Panc1 (cell line): ENCODE measurements around the gene PDPN. TPM values are rescaled to one million over a fixed set of nuclear protein-coding genes. Genes with fewer than 3 reads are reported as not detected.

Source experiments
- ATAC-seq: fragments of 200-7000 bp; cut with Tn5 transposase; 2 replicates; pipeline ENCODE4 v1.9.1; 2020; ENCODE audit warnings: mild to moderate bottlenecking, moderate library complexity
- BruUV-seq: library from RNA; stranded (reverse); fragments of 400-500 nt; replicated peaks from 2 replicates; lab custom pipeline; 2021; lab: Mats Ljungman, UMichigan
- CTCF ChIA-PET: fragments of 300-600 bp; sonication (Branson Sonifier 250); formaldehyde crosslinking; loops from one replicate; lab custom pipeline; 2022; ENCODE audit warnings: antibody characterized with exemption; lab: Charles Lee
- POLR2A ChIA-PET: fragments of 300-600 bp; sonication (Branson Sonifier 250); formaldehyde crosslinking; loops from one replicate; lab custom pipeline; 2022; ENCODE audit warnings: antibody characterized with exemption; lab: Charles Lee
- DNase-seq: peaks from one replicate; pipeline ENCODE4 v3.0.0-alpha.2; 2010; ENCODE audit warnings: low read depth, low spot score
- H3K27ac ChIP-seq: 2 replicates; pipeline ENCODE4 v1.5.1; 2011; ENCODE audit warnings: mild to moderate bottlenecking, low read length, inconsistent platforms
- H3K27me3 ChIP-seq: fragments of 200-500 bp; sonication (Bioruptor generic); 2 replicates; pipeline ENCODE4 v1.6.0; 2014; ENCODE audit warnings: low read length, inconsistent platforms; ENCODE audit not compliant: control insufficient read depth, insufficient read depth
- H3K36me3 ChIP-seq: fragments of 200-500 bp; sonication (Bioruptor generic); 2 replicates; pipeline ENCODE4 v1.5.1; 2014; ENCODE audit warnings: inconsistent platforms, mild to moderate bottlenecking, low read length, moderate library complexity; ENCODE audit not compliant: control insufficient read depth, insufficient read depth
- H3K4me1 ChIP-seq: 2 replicates; pipeline ENCODE4 v1.5.1; 2011; ENCODE audit warnings: inconsistent platforms, mild to moderate bottlenecking, low read length, moderate library complexity; ENCODE audit not compliant: control insufficient read depth, insufficient read depth
- H3K4me3 ChIP-seq, 2 experiments: 2 replicates each; pipeline ENCODE4 v1.5.1; 2011 to 2012; ENCODE audit warnings: low read depth in 2 of 2, low read length in 2 of 2, mild to moderate bottlenecking in 2 of 2, inconsistent platforms in 1 of 2, moderate library complexity in 1 of 2
- H3K9me3 ChIP-seq: fragments of 200-500 bp; sonication (Bioruptor generic); 2 replicates; pipeline ENCODE4 v1.5.1; 2014; ENCODE audit warnings: low read depth, mild to moderate bottlenecking, inconsistent platforms, low read length, moderate library complexity; ENCODE audit not compliant: control insufficient read depth, insufficient read depth
- CTCF ChIP-seq: fragments of 450-650 bp; IDR thresholded peaks from 2 replicates; pipeline ENCODE4 v1.5.1; 2017; ENCODE audit warnings: mild to moderate bottlenecking
- POLR2AphosphoS5 ChIP-seq: IDR thresholded peaks from 2 replicates; pipeline ENCODE4 v1.6.1; 2012; ENCODE audit warnings: mild to moderate bottlenecking, low read depth, low read length, moderate library complexity
- REST ChIP-seq, 2 experiments: IDR thresholded peaks; 2 replicates each; pipeline ENCODE4 v1.6.1; 2011 to 2012; ENCODE audit warnings: low read depth in 2 of 2, control low read depth in 1 of 2, low read length in 1 of 2, mild to moderate bottlenecking in 1 of 2, moderate library complexity in 1 of 2; ENCODE audit not compliant: insufficient read depth in 1 of 2
- SIN3A ChIP-seq: IDR thresholded peaks from 2 replicates; pipeline ENCODE4 v1.6.1; 2012; ENCODE audit warnings: low read depth, mild to moderate bottlenecking, low read length, moderate library complexity, borderline replicate concordance; ENCODE audit not compliant: insufficient read depth
- TCF7L2 ChIP-seq: IDR thresholded peaks from 2 replicates; pipeline ENCODE4 v1.6.1; 2011; ENCODE audit warnings: mild to moderate bottlenecking, low read depth, low read length, inconsistent platforms
- in situ Hi-C: cut with HindIII; loops from 2 replicates; pipeline ENCODE4 v1.10.0; 2016; ENCODE audit warnings: low sequenced_read_pairs, low pct_unique_long_range_greater_than_20kb
- intact Hi-C: fragments of 100-400 bp; cut with micrococcal nuclease; formaldehyde crosslinking; loops from one replicate; pipeline ENCODE4 v1.10.0; 2022; ENCODE audit not compliant: unreplicated experiment
- total RNA-seq: library from RNA; stranded (reverse); gene quantifications from one replicate; pipeline ENCODE4 v1.2.1, GENCODE V29; 2021; ENCODE audit not compliant: unreplicated experiment

PDPN gene
- total RNA-seq, 1 experiment from 2014 or later = 0.28 TPM

- ChIA-PET POLR2A (no interaction called here), CTCF (no interaction called here)
- TF ChIP-seq POLR2AphosphoS5 = no peak
- TF ChIP-seq CTCF = no peak
- TF ChIP-seq REST (IDR thresholded peaks at IDR 0.05; ENCODE audit: insufficient read depth in 1 of 2, low read depth in 2 of 2, low read length in 1 of 2) = no peak
- no peak for TF ChIP-seq SIN3A
- no peak for TF ChIP-seq TCF7L2
- Histone ChIP-seq H3K4me3 (no peak overlapping the region), H3K4me1 (no peaks in the 10 kb centered on the region), H3K27ac (no peak overlapping the region), H3K36me3 (no peaks in the 10 kb centered on the region), H3K27me3 (no peaks in the 10 kb centered on the region), H3K9me3 (no peaks in the 10 kb centered on the region)
- in situ Hi-C loops (no loop called here), intact Hi-C loops (no loop called here)
- no TSS peak for BruUV-seq
- DNase-seq (no peak), ATAC-seq (no peak)
These were observed 35.4 kb upstream of the PDPN start for GRCh38 chr1:13548281-13548680.

- no TSS peak for BruUV-seq
- intact Hi-C loops = no loop called here
- no peak for ATAC-seq
- Histone ChIP-seq H3K4me1 (no peaks in the 10 kb centered on the region), H3K27ac (no peak overlapping the region), H3K27me3 (no peaks in the 10 kb centered on the region), H3K4me3 (no peak overlapping the region), H3K36me3 (no peaks in the 10 kb centered on the region), H3K9me3 (no peaks in the 10 kb centered on the region)
- ChIA-PET POLR2A (no interaction called here), CTCF (no interaction called here)
- TF ChIP-seq REST (IDR thresholded peaks at IDR 0.05; ENCODE audit: insufficient read depth in 1 of 2, low read depth in 2 of 2, low read length in 1 of 2) = no peak
- no peak for TF ChIP-seq TCF7L2
- TF ChIP-seq POLR2AphosphoS5 = no peak
- no peak for TF ChIP-seq CTCF
- TF ChIP-seq SIN3A = no peak
- in situ Hi-C loops = no loop called here
- DNase-seq = no peak
These were observed 34.6 kb upstream of the PDPN start for GRCh38 chr1:13549021-13549420.
